ENCODE data around the gene TTBK2. TPM values are rescaled to one million over a fixed set of nuclear protein-coding genes. Genes with fewer than 3 reads are reported as not detected.

Gene TTBK2
- total RNA-seq, 1 experiment from 2014 or later: 10.6 TPM

GRCh38 chr15:42711746-42712145 lies 208.8 kb downstream of the TTBK2 start:
- no peaks in the 10 kb centered on the region for H4K20me1 ChIP-seq (ENCODE audit: control insufficient read depth, insufficient read depth, insufficient read length)
- H3K14ac ChIP-seq (ENCODE audit: insufficient read depth, low read length): no peak overlapping the region
- no peaks in the 10 kb centered on the region for H3K36me3 Mint-ChIP-seq (ENCODE audit: insufficient read depth in 1 of 3, low read depth in 3 of 3)

More at GRCh38 chr15:42711746-42712145, 208.8 kb downstream of the TTBK2 start:
- Mint-ChIP-seq H3K4me1 (no peaks in the 10 kb centered on the region), H3K27ac (no peak overlapping the region), H3K4me3 (no peak overlapping the region), H3K9me3 (no peaks in the 10 kb centered on the region), H3K27me3 (ENCODE audit: low read depth) (no peaks in the 10 kb centered on the region)
- TF ChIP-seq CTCF (conservative IDR thresholded peaks at IDR 0.05): no peak
- H2BK120ac ChIP-seq (ENCODE audit: low read depth, low read length, poor library complexity, severe bottlenecking): no peak overlapping the region
- no peaks in the 10 kb centered on the region for H3K27me3 ChIP-seq (ENCODE audit: insufficient read depth, low read length)
- no peaks in the 10 kb centered on the region for H3K4me1 ChIP-seq (ENCODE audit: insufficient read depth, low read length)
- no peak overlapping the region for H2BK5ac ChIP-seq (ENCODE audit: insufficient read length, low read length)
- H3K23me2 ChIP-seq (ENCODE audit: insufficient read length, low read depth, low read length, poor library complexity, severe bottlenecking): no peaks in the 10 kb centered on the region
- H4K91ac ChIP-seq (ENCODE audit: insufficient read length, low read depth, low read length): no peak overlapping the region
- no peak for DNase-seq
- WGBS (ENCODE audit: extremely low coverage, insufficient read length, low lambda C conversion rate): no CpG with 5 or more reads among the region's 3 CpGs
- no peak overlapping the region for H3K56ac ChIP-seq (ENCODE audit: insufficient read length, low read depth, low read length)
- no peak overlapping the region for H2BK12ac ChIP-seq (ENCODE audit: insufficient read length, low read depth, low read length)
- no peak overlapping the region for H2AK5ac ChIP-seq (ENCODE audit: insufficient read length, low read length)
- no peak overlapping the region for H3K18ac ChIP-seq (ENCODE audit: insufficient read length, low read depth, low read length)
- H3T11ph ChIP-seq (ENCODE audit: low read length): no peak overlapping the region
- no peak overlapping the region for H3K9ac ChIP-seq (ENCODE audit: extremely low read depth, insufficient read length, low read length)
- no peak overlapping the region for H4K5ac ChIP-seq (ENCODE audit: insufficient read length, low read depth, low read length)
- no peak overlapping the region for H2BK20ac ChIP-seq (ENCODE audit: low read depth, low read length, poor library complexity, severe bottlenecking)
- no peak overlapping the region for H3K27ac ChIP-seq (ENCODE audit: insufficient read length, low read depth, low read length)
- H3K9me3 ChIP-seq (ENCODE audit: control insufficient read depth, low read depth, low read length): no peaks in the 10 kb centered on the region
- no peaks in the 10 kb centered on the region for H3K79me2 ChIP-seq (ENCODE audit: insufficient read depth, low read length)
- H4K8ac ChIP-seq (replicated peaks; ENCODE audit: insufficient read length, low read depth, low read length): no peak overlapping the region
- H3K79me1 ChIP-seq (ENCODE audit: insufficient read depth, low read depth, low read length, poor library complexity, severe bottlenecking): no peaks in the 10 kb centered on the region
- H2BK15ac ChIP-seq (ENCODE audit: low read depth, low read length): no peak overlapping the region
- no peak overlapping the region for H3K23ac ChIP-seq (ENCODE audit: insufficient read length, low read depth, low read length)
- no peak overlapping the region for H3K4ac ChIP-seq (ENCODE audit: low read depth, low read length)
- no peak overlapping the region for H3K4me2 ChIP-seq (ENCODE audit: insufficient read depth, insufficient read length, low read length)
- H2AFZ ChIP-seq (ENCODE audit: low read length): no peak overlapping the region

Data from H9 (cell line).